ENCODE data around the gene NDUFA7. TPM values are rescaled to one million over a fixed set of nuclear protein-coding genes. Genes with fewer than 3 reads are reported as not detected.
"Not testable (repeated sequence)": the region's sequence is repeated elsewhere in the genome, so short reads cannot be mapped to it uniquely, and the experiment has no call there.

NDUFA7 gene
- polyA plus RNA-seq, 1 donor from 2014 or later: 37.3 TPM

DNA sequence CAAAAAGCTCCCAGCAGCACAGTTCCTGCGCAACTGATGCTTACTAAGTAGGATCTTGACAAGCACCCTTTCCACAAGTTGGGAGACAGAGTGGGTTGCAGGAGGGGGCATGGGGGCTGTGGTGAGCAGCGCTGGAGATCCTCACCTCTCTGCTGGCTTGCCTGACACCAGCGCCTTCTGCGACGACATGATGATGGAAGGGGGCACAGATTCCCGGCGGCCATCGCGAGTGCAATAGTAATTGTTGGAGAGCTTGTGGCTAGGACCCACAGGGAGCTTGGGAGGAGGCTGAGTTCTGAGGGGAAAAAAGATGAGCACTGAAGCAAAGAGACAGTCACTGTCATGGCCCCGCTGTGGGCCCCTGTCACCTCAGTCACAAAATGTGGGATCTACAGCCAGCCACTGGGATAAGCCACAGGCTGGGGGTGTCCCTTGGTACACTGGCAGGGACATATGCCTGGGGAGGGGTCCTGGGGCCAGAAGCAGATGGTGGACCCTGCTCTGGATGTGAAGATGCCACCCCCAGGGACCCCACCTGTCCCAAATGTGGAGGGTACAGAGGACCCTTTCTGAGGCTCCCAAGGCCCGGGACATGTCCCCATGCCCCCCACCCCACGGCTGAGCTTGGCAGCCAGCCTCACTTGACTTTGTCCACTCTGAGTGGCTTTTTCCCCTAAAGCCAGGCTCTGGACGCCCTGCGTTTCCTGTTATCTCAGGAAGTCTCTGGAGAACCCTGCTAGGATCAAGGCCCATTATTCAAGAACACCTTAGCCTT lies 4.6 kb downstream of the NDUFA7 start:
- no peak overlapping the region for H3K27ac ChIP-seq (ENCODE audit: low read length)
- H3K79me2 ChIP-seq (replicated peaks; ENCODE audit: insufficient read depth, low read length): peaks cover 17% of the 10 kb centered on the region
- no peaks in the 10 kb centered on the region for H3K9me2 ChIP-seq (ENCODE audit: insufficient read depth, low read length)
- no peaks in the 10 kb centered on the region for H4K20me1 ChIP-seq (ENCODE audit: insufficient read depth)
- H3F3A ChIP-seq (ENCODE audit: insufficient read depth, low read length, poor library complexity, severe bottlenecking): no peaks in the 10 kb centered on the region
- H3K4me2 ChIP-seq (ENCODE audit: low read length): no peak overlapping the region
- H3K4me3 ChIP-seq (ENCODE audit: low read length): no peak overlapping the region
- no peaks in the 10 kb centered on the region for H3K27me3 ChIP-seq (ENCODE audit: insufficient read depth, low read depth, low read length)
- TF ChIP-seq, protein P1, sequence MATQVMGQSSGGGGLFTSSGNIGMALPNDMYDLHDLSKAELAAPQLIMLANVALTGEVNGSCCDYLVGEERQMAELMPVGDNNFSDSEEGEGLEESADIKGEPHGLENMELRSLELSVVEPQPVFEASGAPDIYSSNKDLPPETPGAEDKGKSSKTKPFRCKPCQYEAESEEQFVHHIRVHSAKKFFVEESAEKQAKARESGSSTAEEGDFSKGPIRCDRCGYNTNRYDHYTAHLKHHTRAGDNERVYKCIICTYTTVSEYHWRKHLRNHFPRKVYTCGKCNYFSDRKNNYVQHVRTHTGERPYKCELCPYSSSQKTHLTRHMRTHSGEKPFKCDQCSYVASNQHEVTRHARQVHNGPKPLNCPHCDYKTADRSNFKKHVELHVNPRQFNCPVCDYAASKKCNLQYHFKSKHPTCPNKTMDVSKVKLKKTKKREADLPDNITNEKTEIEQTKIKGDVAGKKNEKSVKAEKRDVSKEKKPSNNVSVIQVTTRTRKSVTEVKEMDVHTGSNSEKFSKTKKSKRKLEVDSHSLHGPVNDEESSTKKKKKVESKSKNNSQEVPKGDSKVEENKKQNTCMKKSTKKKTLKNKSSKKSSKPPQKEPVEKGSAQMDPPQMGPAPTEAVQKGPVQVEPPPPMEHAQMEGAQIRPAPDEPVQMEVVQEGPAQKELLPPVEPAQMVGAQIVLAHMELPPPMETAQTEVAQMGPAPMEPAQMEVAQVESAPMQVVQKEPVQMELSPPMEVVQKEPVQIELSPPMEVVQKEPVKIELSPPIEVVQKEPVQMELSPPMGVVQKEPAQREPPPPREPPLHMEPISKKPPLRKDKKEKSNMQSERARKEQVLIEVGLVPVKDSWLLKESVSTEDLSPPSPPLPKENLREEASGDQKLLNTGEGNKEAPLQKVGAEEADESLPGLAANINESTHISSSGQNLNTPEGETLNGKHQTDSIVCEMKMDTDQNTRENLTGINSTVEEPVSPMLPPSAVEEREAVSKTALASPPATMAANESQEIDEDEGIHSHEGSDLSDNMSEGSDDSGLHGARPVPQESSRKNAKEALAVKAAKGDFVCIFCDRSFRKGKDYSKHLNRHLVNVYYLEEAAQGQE (IDR thresholded peaks at IDR 0.05; ENCODE audit: borderline replicate concordance): no peak
- no peak overlapping the region for H3K9ac ChIP-seq (ENCODE audit: low read length)
- no peaks in the 10 kb centered on the region for H3K9me3 ChIP-seq (ENCODE audit: low read length)
- H2AFZ ChIP-seq (ENCODE audit: low read depth, low read length): no peak overlapping the region
- H3K36me3 ChIP-seq (ENCODE audit: insufficient read depth, low read length): no peaks in the 10 kb centered on the region

DNA sequence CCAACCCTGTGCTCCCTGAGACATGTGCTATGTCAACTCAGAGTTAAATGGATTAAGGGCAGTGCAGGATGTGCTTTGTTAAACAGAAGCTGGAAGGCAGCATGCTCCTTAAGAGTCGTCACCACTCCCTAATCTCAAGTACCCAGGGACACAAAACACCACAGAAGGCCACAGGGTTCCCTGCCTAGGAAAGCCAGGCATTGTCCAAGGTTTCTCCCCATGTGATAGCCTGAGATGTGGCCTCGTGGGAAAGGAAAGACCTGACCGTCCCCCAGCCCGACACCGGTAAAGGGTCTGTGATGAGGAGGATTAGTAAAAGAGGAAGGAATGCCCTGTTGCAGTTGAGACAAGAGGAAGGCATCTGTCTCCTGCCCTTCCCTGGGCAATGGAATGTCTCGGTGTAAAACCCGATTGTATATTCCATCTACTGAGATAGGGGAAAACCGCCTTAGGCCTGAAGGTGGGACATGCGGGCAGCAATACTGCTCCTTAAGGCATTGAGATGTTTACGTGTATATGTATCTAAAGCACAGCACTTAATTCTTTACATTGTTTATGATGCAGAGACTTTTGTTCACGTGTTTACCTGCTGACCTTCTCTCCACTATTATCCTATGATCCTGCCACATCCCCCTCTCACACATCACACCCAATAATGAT lies 6.1 kb downstream of the NDUFA7 start:
- H3K4me3 ChIP-seq (ENCODE audit: low read length); H3K9me3 ChIP-seq (ENCODE audit: low read length); H3F3A ChIP-seq (ENCODE audit: insufficient read depth, low read length, poor library complexity, severe bottlenecking); H3K36me3 ChIP-seq (ENCODE audit: insufficient read depth, low read length); H3K9me2 ChIP-seq (ENCODE audit: insufficient read depth, low read length); H2AFZ ChIP-seq (ENCODE audit: low read depth, low read length); H3K27me3 ChIP-seq (ENCODE audit: insufficient read depth, low read depth, low read length); H3K4me2 ChIP-seq (ENCODE audit: low read length); H3K79me2 ChIP-seq (replicated peaks; ENCODE audit: insufficient read depth, low read length); H3K27ac ChIP-seq (ENCODE audit: low read length); H4K20me1 ChIP-seq (ENCODE audit: insufficient read depth); H3K9ac ChIP-seq (ENCODE audit: low read length): not testable (repeated sequence)

DNA sequence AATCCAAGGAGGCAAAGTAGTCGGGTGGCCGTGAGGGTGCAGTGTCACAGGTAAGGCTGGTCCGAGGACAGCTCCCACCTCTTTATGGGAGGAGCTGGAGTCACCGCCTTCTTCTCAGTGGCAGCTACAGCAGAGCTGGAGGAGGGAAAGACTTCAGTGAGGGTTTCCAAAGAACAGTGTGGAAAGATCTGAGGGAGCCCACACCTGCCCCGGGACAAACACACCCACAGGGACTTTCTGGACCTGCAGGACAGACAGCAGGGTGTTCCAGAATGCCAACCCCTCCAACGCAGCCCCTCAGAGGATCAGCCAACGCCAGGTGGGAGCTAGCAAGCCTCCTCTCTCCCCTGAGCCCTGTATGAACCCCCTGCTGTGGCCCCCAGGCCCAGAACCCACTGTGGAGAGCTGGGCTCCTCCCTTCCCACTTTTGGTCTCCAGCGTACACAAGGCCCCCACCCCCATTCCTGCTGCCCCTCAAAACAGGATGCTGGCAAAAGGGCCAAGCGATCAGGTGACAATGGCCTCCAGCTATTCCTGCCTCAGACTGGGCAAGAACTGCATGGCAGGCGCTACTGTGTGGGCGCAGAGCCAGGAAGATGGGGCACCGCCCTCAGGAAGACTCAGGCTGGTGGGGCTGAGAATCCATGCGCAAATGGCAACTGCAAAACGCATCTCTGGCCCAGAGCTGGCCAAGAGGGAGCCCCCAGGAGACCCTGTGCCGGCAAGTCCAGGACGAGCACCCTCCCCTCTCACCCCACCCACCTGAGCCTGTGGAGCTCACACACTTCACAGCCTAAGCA lies 9.5 kb downstream of the NDUFA7 start:
- H3K27ac ChIP-seq (ENCODE audit: low read length): no peak overlapping the region
- no peaks in the 10 kb centered on the region for H3K9me2 ChIP-seq (ENCODE audit: insufficient read depth, low read length)
- peaks cover 14% of the 10 kb centered on the region for H3K79me2 ChIP-seq (replicated peaks; ENCODE audit: insufficient read depth, low read length)
- TF ChIP-seq EZH2 (IDR thresholded peaks at IDR 0.05; ENCODE audit: borderline replicate concordance, insufficient read depth, low read length, poor library complexity, severe bottlenecking): no peak
- no peak for TF ChIP-seq MXI1 (conservative IDR thresholded peaks at IDR 0.05; ENCODE audit: poor library complexity, severe bottlenecking)
- TF ChIP-seq SMC3 (conservative IDR thresholded peaks at IDR 0.05; ENCODE audit: poor library complexity): no peak
- TF ChIP-seq RAD21 (conservative IDR thresholded peaks at IDR 0.05): no peak
- TF ChIP-seq TAF1 (IDR thresholded peaks at IDR 0.05; ENCODE audit: low read depth): no peak
- TF ChIP-seq, protein P1 (IDR thresholded peaks at IDR 0.05; ENCODE audit: borderline replicate concordance): no peak
- TF ChIP-seq EP300 (conservative IDR thresholded peaks at IDR 0.05; ENCODE audit: poor library complexity, severe bottlenecking): no peak
- TF ChIP-seq, protein P2, sequence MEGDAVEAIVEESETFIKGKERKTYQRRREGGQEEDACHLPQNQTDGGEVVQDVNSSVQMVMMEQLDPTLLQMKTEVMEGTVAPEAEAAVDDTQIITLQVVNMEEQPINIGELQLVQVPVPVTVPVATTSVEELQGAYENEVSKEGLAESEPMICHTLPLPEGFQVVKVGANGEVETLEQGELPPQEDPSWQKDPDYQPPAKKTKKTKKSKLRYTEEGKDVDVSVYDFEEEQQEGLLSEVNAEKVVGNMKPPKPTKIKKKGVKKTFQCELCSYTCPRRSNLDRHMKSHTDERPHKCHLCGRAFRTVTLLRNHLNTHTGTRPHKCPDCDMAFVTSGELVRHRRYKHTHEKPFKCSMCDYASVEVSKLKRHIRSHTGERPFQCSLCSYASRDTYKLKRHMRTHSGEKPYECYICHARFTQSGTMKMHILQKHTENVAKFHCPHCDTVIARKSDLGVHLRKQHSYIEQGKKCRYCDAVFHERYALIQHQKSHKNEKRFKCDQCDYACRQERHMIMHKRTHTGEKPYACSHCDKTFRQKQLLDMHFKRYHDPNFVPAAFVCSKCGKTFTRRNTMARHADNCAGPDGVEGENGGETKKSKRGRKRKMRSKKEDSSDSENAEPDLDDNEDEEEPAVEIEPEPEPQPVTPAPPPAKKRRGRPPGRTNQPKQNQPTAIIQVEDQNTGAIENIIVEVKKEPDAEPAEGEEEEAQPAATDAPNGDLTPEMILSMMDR (IDR thresholded peaks at IDR 0.05; ENCODE audit: poor library complexity, severe bottlenecking): no peak
- TF ChIP-seq POLR2AphosphoS5 (IDR thresholded peaks at IDR 0.05): no peak
- no peak overlapping the region for H3K4me3 ChIP-seq (ENCODE audit: low read length)
- no peaks in the 10 kb centered on the region for H3K9me3 ChIP-seq (ENCODE audit: low read length)
- H4K20me1 ChIP-seq (ENCODE audit: insufficient read depth): no peaks in the 10 kb centered on the region
- H3K4me2 ChIP-seq (ENCODE audit: low read length): no peak overlapping the region
- H3K36me3 ChIP-seq (ENCODE audit: insufficient read depth, low read length): no peaks in the 10 kb centered on the region
- no peaks in the 10 kb centered on the region for H3K27me3 ChIP-seq (ENCODE audit: insufficient read depth, low read depth, low read length)
- H3F3A ChIP-seq (ENCODE audit: insufficient read depth, low read length, poor library complexity, severe bottlenecking): no peaks in the 10 kb centered on the region
- H3K9ac ChIP-seq (ENCODE audit: low read length): no peak overlapping the region
- no peak overlapping the region for H2AFZ ChIP-seq (ENCODE audit: low read depth, low read length)
